C4-2B (cell line): Measurements from ENCODE around the gene SMR3A.

ENCODE experiments used
- ZFX ChIP-seq: fragments of 450-650 bp; IDR thresholded peaks from 2 replicates; pipeline ENCODE4 v1.6.1; 2017
- TF ChIP-seq, protein P1 (sequence below): fragments of 450-650 bp; conservative IDR thresholded peaks from 2 replicates; pipeline ENCODE4 v1.5.1; 2017; ENCODE audit warnings: mild to moderate bottlenecking

DNA sequence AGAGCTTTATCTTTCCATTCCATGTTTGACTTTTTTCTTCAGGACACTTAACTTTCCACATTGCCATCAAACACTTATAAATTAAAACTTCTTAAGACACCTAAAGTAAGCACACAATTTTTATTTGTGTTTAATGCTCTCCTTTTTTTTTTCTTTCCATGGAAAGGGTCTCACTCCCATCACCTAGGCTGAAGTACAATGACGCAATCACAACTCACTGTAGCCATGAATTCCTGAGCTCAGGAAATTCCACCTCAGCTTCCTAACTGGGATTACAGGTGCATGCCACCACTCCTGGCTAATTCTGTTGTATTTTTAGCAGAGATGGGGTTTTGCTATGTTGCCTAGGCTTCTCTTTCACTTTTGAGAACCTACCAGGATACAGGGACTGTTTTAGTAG, 7.3 kb downstream of the SMR3A start:
- TF ChIP-seq, protein P1, sequence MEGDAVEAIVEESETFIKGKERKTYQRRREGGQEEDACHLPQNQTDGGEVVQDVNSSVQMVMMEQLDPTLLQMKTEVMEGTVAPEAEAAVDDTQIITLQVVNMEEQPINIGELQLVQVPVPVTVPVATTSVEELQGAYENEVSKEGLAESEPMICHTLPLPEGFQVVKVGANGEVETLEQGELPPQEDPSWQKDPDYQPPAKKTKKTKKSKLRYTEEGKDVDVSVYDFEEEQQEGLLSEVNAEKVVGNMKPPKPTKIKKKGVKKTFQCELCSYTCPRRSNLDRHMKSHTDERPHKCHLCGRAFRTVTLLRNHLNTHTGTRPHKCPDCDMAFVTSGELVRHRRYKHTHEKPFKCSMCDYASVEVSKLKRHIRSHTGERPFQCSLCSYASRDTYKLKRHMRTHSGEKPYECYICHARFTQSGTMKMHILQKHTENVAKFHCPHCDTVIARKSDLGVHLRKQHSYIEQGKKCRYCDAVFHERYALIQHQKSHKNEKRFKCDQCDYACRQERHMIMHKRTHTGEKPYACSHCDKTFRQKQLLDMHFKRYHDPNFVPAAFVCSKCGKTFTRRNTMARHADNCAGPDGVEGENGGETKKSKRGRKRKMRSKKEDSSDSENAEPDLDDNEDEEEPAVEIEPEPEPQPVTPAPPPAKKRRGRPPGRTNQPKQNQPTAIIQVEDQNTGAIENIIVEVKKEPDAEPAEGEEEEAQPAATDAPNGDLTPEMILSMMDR = no peak
- TF ChIP-seq ZFX = no peak
